GM23248 (cell line): ENCODE results near the gene OR6B1. TPM values are rescaled to one million over a fixed set of nuclear protein-coding genes. Genes with fewer than 3 reads are reported as not detected.

ENCODE experiments used
- DNase-seq: peaks from one replicate; pipeline ENCODE4 v3.0.0-alpha.2; 2015
- H2AFZ ChIP-seq: fragments of 200-600 bp; sonication (generic); 2 replicates; pipeline ENCODE4 v1.6.1; 2016; ENCODE audit warnings: antibody characterized with exemption
- H3F3A ChIP-seq: fragments of 200-600 bp; sonication (generic); 2 replicates; pipeline ENCODE4 v1.6.1; 2016; ENCODE audit warnings: mild to moderate bottlenecking, antibody characterized with exemption, mixed run types; ENCODE audit not compliant: insufficient read depth
- H3K27ac ChIP-seq: fragments of 200-600 bp; sonication (generic); 2 replicates; pipeline ENCODE4 v1.5.1; 2016; ENCODE audit warnings: mild to moderate bottlenecking
- H3K27me3 ChIP-seq: fragments of 200-600 bp; sonication (generic); replicated peaks from 2 replicates; pipeline ENCODE4 v1.6.1; 2016; ENCODE audit warnings: mild to moderate bottlenecking; ENCODE audit not compliant: insufficient read depth
- H3K36me3 ChIP-seq: fragments of 200-600 bp; sonication (generic); 2 replicates; pipeline ENCODE4 v1.6.1; 2016; ENCODE audit warnings: low read depth, mild to moderate bottlenecking
- H3K4me1 ChIP-seq: fragments of 200-600 bp; sonication (generic); 2 replicates; pipeline ENCODE4 v1.6.1; 2016; ENCODE audit warnings: mild to moderate bottlenecking; ENCODE audit not compliant: insufficient read depth
- H3K4me2 ChIP-seq: fragments of 200-600 bp; sonication (generic); one replicate; pipeline ENCODE4 v1.6.1; 2016; ENCODE audit warnings: mild to moderate bottlenecking; ENCODE audit not compliant: unreplicated experiment
- H3K4me3 ChIP-seq: fragments of 200-600 bp; sonication (generic); 2 replicates; pipeline ENCODE4 v1.5.1; 2016; ENCODE audit warnings: mild to moderate bottlenecking
- H3K79me2 ChIP-seq: fragments of 200-600 bp; sonication (generic); 2 replicates; pipeline ENCODE4 v1.6.1; 2016; ENCODE audit warnings: mild to moderate bottlenecking; ENCODE audit not compliant: insufficient read depth
- H3K9ac ChIP-seq: fragments of 200-600 bp; sonication (generic); 2 replicates; pipeline ENCODE4 v1.6.1; 2016; ENCODE audit warnings: mild to moderate bottlenecking
- H3K9me2 ChIP-seq: fragments of 200-600 bp; sonication (generic); 2 replicates; pipeline ENCODE4 v1.6.1; 2016; ENCODE audit warnings: mixed run types, mild to moderate bottlenecking, moderate library complexity; ENCODE audit not compliant: insufficient read depth
- H3K9me3 ChIP-seq: fragments of 200-600 bp; sonication (generic); one replicate; pipeline ENCODE4 v1.6.1; 2017; ENCODE audit warnings: low read depth
- H4K20me1 ChIP-seq: fragments of 200-600 bp; sonication (generic); 2 replicates; pipeline ENCODE4 v1.6.0; 2016; ENCODE audit not compliant: insufficient read depth
- EZH2 ChIP-seq: fragments of 200-600 bp; sonication (generic); IDR thresholded peaks from 2 replicates; pipeline ENCODE4 v1.6.1; 2018; ENCODE audit warnings: antibody characterized with exemption, mild to moderate bottlenecking; ENCODE audit not compliant: insufficient read depth, poor library complexity, severe bottlenecking
- EZH2phosphoT487 ChIP-seq: fragments of 200-600 bp; sonication (generic); IDR thresholded peaks from 2 replicates; pipeline ENCODE4 v1.6.1; 2018; ENCODE audit warnings: antibody characterized with exemption, moderate library complexity, mild to moderate bottlenecking, low read depth; ENCODE audit not compliant: insufficient read depth
- WGBS, 2 experiments: methylation state at CpG; one replicate each; pipeline ENCODE4 v1.1.6; 2015 to 2017; ENCODE audit warnings: low lambda C conversion rate in 2 of 2, low coverage in 1 of 2; ENCODE audit errors: missing lambda C conversion rate in 2 of 2; 5-methylcytosine and 5-hydroxymethylcytosine counted together
- in situ Hi-C: fragments of 300-500 bp; cut with MboI; formaldehyde crosslinking; loops from 2 replicates; pipeline ENCODE4 v1.15.0; 2020
- polyA plus RNA-seq: library from polyadenylated mRNA; unstranded; fragments of >200 nt; fragmentation: Nextera tagmentation; extraction: Ambion mirVana; gene quantifications from 2 replicates; pipeline ENCODE4 v1.2.1, GENCODE V29; 2016
- total RNA-seq: library from RNA; depleted of rRNA; stranded (reverse); fragments of >200 nt; shearing (Covaris generic); gene quantifications from 2 replicates; pipeline ENCODE4 v1.2.3, GENCODE V29; 2014

OR6B1 gene
- total and polyA plus RNA-seq, 2 experiments from 2014 or later, result not detected

DNA sequence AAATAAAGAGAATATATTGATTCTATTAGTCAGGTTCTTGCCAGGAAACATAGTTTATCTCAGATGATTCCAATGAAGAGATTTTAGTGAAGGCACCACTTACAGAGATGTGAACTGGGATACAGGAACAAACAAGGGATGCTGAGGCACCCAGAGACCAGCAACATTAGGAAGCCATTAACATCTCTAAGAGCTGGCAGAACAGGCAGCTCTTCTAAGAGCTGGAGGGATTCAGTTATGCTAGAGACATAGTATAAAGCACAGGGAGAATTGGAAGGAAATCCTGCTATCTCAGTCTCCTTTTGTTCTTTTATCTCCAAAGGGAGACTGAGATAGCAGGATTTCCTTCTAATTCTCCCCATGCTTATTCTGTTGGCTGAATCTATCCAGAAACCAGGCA lies 22.0 kb downstream of the OR6B1 start:
- no peaks in the 10 kb centered on the region for H3K27me3 ChIP-seq
- no peaks in the 10 kb centered on the region for H3K79me2 ChIP-seq
- H3K9me3 ChIP-seq, result no peaks in the 10 kb centered on the region
- H4K20me1 ChIP-seq, result no peaks in the 10 kb centered on the region
- H3K27ac ChIP-seq, result no peak overlapping the region
- no peak overlapping the region for H2AFZ ChIP-seq
- no peaks in the 10 kb centered on the region for H3K9me2 ChIP-seq
- H3F3A ChIP-seq, result peaks cover 16% of the 10 kb centered on the region; the same call in 1 of the 2 replicates
- no peak overlapping the region for H3K4me2 ChIP-seq
- no peak for DNase-seq
- in situ Hi-C loops, result no loop called here
- TF ChIP-seq EZH2phosphoT487, result no peak
- no peak for TF ChIP-seq EZH2
- no peak overlapping the region for H3K9ac ChIP-seq
- H3K36me3 ChIP-seq, result no peaks in the 10 kb centered on the region
- H3K4me3 ChIP-seq, result no peak overlapping the region
- H3K4me1 ChIP-seq, result peaks cover 14% of the 10 kb centered on the region

DNA sequence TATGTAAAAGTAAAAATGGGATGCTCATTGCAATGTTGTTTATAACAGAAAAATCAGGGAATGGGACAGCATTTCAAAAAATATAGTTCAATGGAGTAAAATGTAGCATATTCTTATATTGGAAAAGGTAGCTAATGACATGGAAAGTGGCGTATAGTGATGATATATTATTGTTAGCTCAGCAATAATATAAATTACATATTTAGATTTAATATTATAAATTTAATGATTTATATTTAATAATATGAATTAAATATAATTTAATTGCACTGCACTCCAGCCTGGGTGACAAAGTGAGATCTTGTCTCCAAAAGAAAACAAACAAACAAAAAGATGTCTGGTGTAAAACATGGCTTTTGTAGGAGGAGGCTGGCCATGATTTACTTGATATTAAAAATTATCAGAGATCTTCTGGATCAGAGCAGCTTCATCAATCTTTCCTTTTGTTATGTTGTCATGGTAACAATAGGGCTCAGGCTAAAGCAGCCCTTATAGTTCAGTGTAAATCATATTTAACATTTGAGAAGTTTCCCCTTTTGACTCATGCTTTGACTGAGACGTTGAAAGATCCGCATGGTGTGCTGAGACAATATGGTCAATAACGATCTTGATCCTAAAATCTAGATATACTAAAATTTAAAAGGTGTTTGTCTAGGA lies 23.2 kb downstream of the OR6B1 start:
- Histone ChIP-seq H3K4me2 (no peak overlapping the region), H3K36me3 (no peaks in the 10 kb centered on the region), H3K4me1 (peaks cover 14% of the 10 kb centered on the region), H3K4me3 (no peak overlapping the region), H3K9me3 (no peaks in the 10 kb centered on the region), H2AFZ (no peak overlapping the region), H3K9me2 (no peaks in the 10 kb centered on the region), H3K9ac (no peak overlapping the region), H3F3A (peaks cover 16% of the 10 kb centered on the region; the same call in 1 of the 2 replicates), H4K20me1 (no peaks in the 10 kb centered on the region), H3K79me2 (no peaks in the 10 kb centered on the region), H3K27ac (no peak overlapping the region), H3K27me3 (no peaks in the 10 kb centered on the region)
- TF ChIP-seq EZH2phosphoT487 (no peak), EZH2 (no peak)
- in situ Hi-C loops, result no loop called here
- 87 to 91% methylated on average over 4 of the region's 4 CpGs for WGBS, 2 experiments
- no peak for DNase-seq

DNA sequence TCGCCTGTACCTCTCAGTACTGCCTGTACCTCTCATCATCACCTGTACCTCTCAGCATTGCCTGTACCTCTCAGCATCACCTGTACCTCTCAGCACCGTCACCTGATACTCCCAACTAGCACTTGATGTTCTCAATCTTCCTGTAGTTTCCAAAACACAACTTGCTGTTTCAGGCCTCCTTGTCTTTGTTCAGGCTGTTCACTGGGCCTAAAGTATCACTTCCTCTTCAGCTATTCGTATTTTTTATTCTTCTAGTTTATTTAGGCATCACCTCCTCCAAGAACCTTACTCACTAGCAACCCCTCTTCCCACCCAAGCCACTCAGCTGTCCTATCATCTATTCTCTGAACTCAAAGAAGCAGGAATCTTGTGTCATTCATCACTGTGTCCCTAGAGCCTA lies 24.1 kb downstream of the OR6B1 start:
- 73 to 84% methylated on average over 3 of the region's 3 CpGs for WGBS, 2 experiments
- no peak for DNase-seq
- TF ChIP-seq EZH2, result no peak
- no peak for TF ChIP-seq EZH2phosphoT487
- no peaks in the 10 kb centered on the region for H3K9me3 ChIP-seq
- H3K27ac ChIP-seq, result no peak overlapping the region
- H3K79me2 ChIP-seq, result no peaks in the 10 kb centered on the region
- H2AFZ ChIP-seq, result no peak overlapping the region
- peaks cover 9% of the 10 kb centered on the region; the same call in 1 of the 2 replicates for H3F3A ChIP-seq
- H3K9me2 ChIP-seq, result no peaks in the 10 kb centered on the region
- H3K4me2 ChIP-seq, result no peak overlapping the region
- in situ Hi-C loops, result no loop called here
- H3K27me3 ChIP-seq, result no peaks in the 10 kb centered on the region
- H3K4me1 ChIP-seq, result peaks cover 10% of the 10 kb centered on the region
- no peak overlapping the region for H3K4me3 ChIP-seq
- no peak overlapping the region for H3K9ac ChIP-seq
- no peaks in the 10 kb centered on the region for H4K20me1 ChIP-seq
- no peaks in the 10 kb centered on the region for H3K36me3 ChIP-seq

DNA sequence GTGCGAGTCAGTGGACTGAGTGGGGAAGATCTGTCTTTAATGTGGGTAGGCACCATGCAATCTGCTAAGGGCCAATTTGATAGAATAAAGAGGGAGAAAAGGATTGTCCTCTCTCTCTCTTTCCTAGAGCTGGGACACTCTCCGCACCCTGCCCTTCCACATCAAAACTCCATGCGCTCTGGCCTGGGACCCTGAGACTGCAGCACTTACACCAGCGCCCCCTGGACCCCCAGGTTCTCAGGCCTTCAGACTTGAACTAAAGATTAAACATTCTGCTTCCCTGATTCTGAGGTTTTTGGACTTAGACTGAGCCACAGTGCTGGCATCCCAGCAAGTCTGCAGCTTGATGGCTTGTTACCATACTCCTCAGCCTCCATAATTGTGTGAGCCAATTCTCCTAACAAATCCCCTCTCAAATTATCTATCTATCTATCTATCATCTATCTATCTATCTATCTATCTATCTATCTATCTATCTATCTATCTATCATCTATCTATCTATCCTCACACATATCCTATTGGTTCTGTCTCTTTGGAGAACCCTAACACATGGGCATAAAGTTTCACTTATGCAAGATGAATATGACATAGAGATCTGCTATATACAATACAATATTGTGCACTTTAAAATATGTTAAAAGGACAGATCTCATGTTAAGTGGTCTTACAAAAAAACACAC lies 26.2 kb downstream of the OR6B1 start:
- no peak overlapping the region for H3K9ac ChIP-seq
- WGBS, 2 experiments, result 37 to 38% methylated on average over 4 of the region's 4 CpGs
- no peaks in the 10 kb centered on the region for H3K36me3 ChIP-seq
- no peaks in the 10 kb centered on the region for H3K4me1 ChIP-seq
- no peaks in the 10 kb centered on the region for H4K20me1 ChIP-seq
- no peak overlapping the region for H2AFZ ChIP-seq
- H3K9me3 ChIP-seq, result no peaks in the 10 kb centered on the region
- TF ChIP-seq EZH2phosphoT487 (no peak), EZH2 (no peak)
- DNase-seq, result no peak
- H3K27ac ChIP-seq, result no peak overlapping the region
- H3K79me2 ChIP-seq, result no peaks in the 10 kb centered on the region
- no peak overlapping the region for H3K4me2 ChIP-seq
- no peak overlapping the region for H3K4me3 ChIP-seq
- no peaks in the 10 kb centered on the region for H3K9me2 ChIP-seq
- no peaks in the 10 kb centered on the region for H3F3A ChIP-seq
- H3K27me3 ChIP-seq, result no peaks in the 10 kb centered on the region
- in situ Hi-C loops, result no loop called here
